ENCODE measurements around the gene XKR8.
"Not testable (repeated sequence)": the region's sequence is repeated elsewhere in the genome, so short reads cannot be mapped to it uniquely, and the experiment has no call there.

The XKR8 gene

GRCh38 chr1:27990920-27991537 is 31.3 kb downstream of the XKR8 start:
- DNase-seq (ENCODE audit: low read depth in 3 of 3), result no peak

GRCh38 chr1:27992276-27992675 is 32.5 kb downstream of the XKR8 start:
- DNase-seq (ENCODE audit: low read depth in 3 of 3), result peak; percentile 7 to 28 (median 22)

GRCh38 chr1:27993241-27993640 is 33.5 kb downstream of the XKR8 start:
- DNase-seq (ENCODE audit: low read depth in 3 of 3), result peak in 1 of 3 experiments; percentile 17

- DNase-seq (ENCODE audit: low read depth in 3 of 3), result no peak
These were observed 34.3 kb downstream of the XKR8 start for GRCh38 chr1:27994060-27994459.

- not testable (repeated sequence) for DNase-seq (ENCODE audit: low read depth in 3 of 3)
These were observed 34.8 kb downstream of the XKR8 start for GRCh38 chr1:27994526-27994925.

- no peak for DNase-seq (ENCODE audit: low read depth in 3 of 3)
These were observed 39.3 kb downstream of the XKR8 start for GRCh38 chr1:27999055-27999454.

GRCh38 chr1:28002600-28002999 is 42.8 kb downstream of the XKR8 start:
- DNase-seq (ENCODE audit: low read depth in 3 of 3), result no peak

- DNase-seq (ENCODE audit: low read depth in 3 of 3), result not testable (repeated sequence)
These were observed 43.3 kb downstream of the XKR8 start for GRCh38 chr1:28003117-28003516.

GRCh38 chr1:28010969-28011368 is 51.2 kb downstream of the XKR8 start:
- DNase-seq (ENCODE audit: low read depth in 3 of 3), result no peak

Data from stimulated activated CD4-positive, alpha-beta T cell treated with anti-CD3 and anti-CD28 coated beads, TNF-alpha, amount 100 ng/mL, for 4 hours (primary cell).